ENCODE data around the gene CLIC3.

DNA sequence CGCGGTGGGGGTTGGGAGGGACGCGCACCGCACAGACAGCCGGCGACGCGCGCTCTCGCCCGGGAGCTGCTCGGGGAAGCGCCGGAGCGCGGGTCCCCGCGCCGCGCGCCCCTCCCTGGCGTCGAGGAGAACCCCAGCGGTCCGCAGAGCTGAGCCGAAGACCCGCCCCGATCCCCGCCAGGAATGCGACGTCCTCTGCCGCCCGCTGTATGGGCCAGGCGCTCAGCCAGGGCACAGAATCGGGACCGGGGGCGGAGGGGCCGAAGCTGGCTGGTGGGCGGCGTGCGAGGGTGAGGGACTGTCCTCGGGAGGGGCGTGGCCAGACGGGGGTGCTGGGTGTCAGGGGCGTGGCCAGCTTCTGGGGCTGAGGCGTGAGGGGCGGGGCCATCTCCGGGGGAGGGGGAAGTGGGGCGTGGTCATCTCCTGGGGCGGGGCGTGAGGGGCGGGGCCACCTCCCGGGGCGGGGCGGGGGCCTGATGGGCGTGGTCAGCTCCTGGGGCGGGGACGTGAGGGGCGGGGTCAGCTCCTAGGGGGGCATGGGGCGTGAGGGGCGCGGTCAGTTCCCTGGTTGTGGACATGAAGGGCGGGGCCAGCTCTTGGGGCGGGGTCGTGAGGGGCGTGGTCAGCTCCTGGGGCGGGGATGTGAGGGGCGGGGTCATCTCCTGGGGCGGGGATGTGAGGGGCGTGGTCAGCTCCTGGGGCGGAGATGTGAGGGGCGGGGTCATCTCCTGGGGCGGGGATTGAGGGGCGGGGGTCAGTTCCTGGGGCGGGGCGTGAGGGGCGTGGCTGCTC lies 18.1 kb downstream of the CLIC3 start:
- TF ChIP-seq POLR2AphosphoS5 (IDR thresholded peaks at IDR 0.05; ENCODE audit: borderline replicate concordance, low read depth, low read length) = no peak; the same call in 1 of the 2 replicates
- TF ChIP-seq EZH2 (IDR thresholded peaks at IDR 0.05) = no peak

Data from SK-N-MC (cell line).